Measurements from ENCODE around the gene MYO18B.

DNA sequence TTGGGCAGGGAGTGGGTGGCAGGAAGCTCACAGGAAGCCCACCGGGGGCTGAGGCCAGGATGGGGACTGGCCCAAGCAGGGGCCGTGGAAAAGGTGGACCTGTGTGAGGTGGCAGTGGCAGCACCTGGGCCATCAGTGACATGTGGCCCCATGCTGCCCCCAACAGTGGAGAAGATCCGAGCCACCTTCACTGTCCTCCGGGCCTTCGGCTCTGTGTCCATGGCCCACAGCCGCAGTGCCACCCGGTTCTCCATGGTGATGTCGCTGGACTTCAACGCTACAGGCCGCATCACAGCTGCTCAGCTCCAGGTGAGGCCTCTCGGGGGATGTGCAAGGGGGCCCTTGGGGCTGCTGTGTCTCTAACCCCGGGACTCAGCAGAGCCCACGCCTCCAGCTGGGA is 37.9 kb downstream of the MYO18B start:
- TF ChIP-seq, protein P1, sequence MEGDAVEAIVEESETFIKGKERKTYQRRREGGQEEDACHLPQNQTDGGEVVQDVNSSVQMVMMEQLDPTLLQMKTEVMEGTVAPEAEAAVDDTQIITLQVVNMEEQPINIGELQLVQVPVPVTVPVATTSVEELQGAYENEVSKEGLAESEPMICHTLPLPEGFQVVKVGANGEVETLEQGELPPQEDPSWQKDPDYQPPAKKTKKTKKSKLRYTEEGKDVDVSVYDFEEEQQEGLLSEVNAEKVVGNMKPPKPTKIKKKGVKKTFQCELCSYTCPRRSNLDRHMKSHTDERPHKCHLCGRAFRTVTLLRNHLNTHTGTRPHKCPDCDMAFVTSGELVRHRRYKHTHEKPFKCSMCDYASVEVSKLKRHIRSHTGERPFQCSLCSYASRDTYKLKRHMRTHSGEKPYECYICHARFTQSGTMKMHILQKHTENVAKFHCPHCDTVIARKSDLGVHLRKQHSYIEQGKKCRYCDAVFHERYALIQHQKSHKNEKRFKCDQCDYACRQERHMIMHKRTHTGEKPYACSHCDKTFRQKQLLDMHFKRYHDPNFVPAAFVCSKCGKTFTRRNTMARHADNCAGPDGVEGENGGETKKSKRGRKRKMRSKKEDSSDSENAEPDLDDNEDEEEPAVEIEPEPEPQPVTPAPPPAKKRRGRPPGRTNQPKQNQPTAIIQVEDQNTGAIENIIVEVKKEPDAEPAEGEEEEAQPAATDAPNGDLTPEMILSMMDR (IDR thresholded peaks at IDR 0.05 in 2 of 3, conservative IDR thresholded peaks at IDR 0.05 in 1 of 3; ENCODE audit: borderline replicate concordance in 1 of 3, insufficient read depth in 1 of 3, low read depth in 2 of 3, low read length in 2 of 3) = no peak
- TF ChIP-seq ZFX (IDR thresholded peaks at IDR 0.05) (no peak), EZH2 (IDR thresholded peaks at IDR 0.05) (no peak), JUND (IDR thresholded peaks at IDR 0.05) (no peak), EZH2phosphoT487 (IDR thresholded peaks at IDR 0.05; ENCODE audit: borderline replicate concordance) (no peak), TCF7L2 (IDR thresholded peaks at IDR 0.05; ENCODE audit: borderline replicate concordance, extremely low read depth, insufficient read depth, insufficient read length) (no peak), SIN3A (IDR thresholded peaks at IDR 0.05; ENCODE audit: low read depth) (no peak), POLR2A (IDR thresholded peaks at IDR 0.05; ENCODE audit: borderline replicate concordance, extremely low read depth, insufficient read depth, insufficient read length) (no peak), POLR2AphosphoS5 (IDR thresholded peaks at IDR 0.05; ENCODE audit: low read depth, low read length) (no peak), SP1 (IDR thresholded peaks at IDR 0.05; ENCODE audit: low read depth) (no peak), YY1 (IDR thresholded peaks at IDR 0.05; ENCODE audit: extremely low read depth, insufficient replicate concordance, low read depth, low read length) (no peak), ZNF274 (IDR thresholded peaks at IDR 0.05; ENCODE audit: low read depth, low read length) (no peak)
- TF ChIP-seq, protein P2, sequence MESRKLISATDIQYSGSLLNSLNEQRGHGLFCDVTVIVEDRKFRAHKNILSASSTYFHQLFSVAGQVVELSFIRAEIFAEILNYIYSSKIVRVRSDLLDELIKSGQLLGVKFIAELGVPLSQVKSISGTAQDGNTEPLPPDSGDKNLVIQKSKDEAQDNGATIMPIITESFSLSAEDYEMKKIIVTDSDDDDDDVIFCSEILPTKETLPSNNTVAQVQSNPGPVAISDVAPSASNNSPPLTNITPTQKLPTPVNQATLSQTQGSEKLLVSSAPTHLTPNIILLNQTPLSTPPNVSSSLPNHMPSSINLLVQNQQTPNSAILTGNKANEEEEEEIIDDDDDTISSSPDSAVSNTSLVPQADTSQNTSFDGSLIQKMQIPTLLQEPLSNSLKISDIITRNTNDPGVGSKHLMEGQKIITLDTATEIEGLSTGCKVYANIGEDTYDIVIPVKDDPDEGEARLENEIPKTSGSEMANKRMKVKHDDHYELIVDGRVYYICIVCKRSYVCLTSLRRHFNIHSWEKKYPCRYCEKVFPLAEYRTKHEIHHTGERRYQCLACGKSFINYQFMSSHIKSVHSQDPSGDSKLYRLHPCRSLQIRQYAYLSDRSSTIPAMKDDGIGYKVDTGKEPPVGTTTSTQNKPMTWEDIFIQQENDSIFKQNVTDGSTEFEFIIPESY (IDR thresholded peaks at IDR 0.05; ENCODE audit: extremely low read depth, insufficient replicate concordance, low read length) = no peak
- TF ChIP-seq, protein P3, sequence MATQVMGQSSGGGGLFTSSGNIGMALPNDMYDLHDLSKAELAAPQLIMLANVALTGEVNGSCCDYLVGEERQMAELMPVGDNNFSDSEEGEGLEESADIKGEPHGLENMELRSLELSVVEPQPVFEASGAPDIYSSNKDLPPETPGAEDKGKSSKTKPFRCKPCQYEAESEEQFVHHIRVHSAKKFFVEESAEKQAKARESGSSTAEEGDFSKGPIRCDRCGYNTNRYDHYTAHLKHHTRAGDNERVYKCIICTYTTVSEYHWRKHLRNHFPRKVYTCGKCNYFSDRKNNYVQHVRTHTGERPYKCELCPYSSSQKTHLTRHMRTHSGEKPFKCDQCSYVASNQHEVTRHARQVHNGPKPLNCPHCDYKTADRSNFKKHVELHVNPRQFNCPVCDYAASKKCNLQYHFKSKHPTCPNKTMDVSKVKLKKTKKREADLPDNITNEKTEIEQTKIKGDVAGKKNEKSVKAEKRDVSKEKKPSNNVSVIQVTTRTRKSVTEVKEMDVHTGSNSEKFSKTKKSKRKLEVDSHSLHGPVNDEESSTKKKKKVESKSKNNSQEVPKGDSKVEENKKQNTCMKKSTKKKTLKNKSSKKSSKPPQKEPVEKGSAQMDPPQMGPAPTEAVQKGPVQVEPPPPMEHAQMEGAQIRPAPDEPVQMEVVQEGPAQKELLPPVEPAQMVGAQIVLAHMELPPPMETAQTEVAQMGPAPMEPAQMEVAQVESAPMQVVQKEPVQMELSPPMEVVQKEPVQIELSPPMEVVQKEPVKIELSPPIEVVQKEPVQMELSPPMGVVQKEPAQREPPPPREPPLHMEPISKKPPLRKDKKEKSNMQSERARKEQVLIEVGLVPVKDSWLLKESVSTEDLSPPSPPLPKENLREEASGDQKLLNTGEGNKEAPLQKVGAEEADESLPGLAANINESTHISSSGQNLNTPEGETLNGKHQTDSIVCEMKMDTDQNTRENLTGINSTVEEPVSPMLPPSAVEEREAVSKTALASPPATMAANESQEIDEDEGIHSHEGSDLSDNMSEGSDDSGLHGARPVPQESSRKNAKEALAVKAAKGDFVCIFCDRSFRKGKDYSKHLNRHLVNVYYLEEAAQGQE (IDR thresholded peaks at IDR 0.05; ENCODE audit: low read depth) = no peak
